Right lobe of liver (tissue), 4 donors: ENCODE results near the gene TUFM.
"Not testable (repeated sequence)": the region's sequence is repeated elsewhere in the genome, so short reads cannot be mapped to it uniquely, and the experiment has no call there.

Experiments used
- POLR2A ChIP-seq: fragments of 450-650 bp; IDR thresholded peaks from one replicate; pipeline ENCODE4 v1.6.1; 2017; ENCODE audit warnings: antibody characterized with exemption, mild to moderate bottlenecking
- TF ChIP-seq, protein P1 (sequence below), 4 donors: fragments of 200-600 bp in 3 of 4; fragments of 450-650 bp in 1 of 4; IDR thresholded peaks; one replicate each; pipeline versions ENCODE4 v1.5.1 to v1.8.0; 2016 to 2022; ENCODE audit warnings: antibody characterized with exemption in 4 of 4, mild to moderate bottlenecking in 2 of 4
- donor health status: DM: no; HTN: no; CAD: no.
- donor health status: DM: no; HTN: no; CAD: no.
- donor health status: DM: no; HTN: yes; CAD: no.

DNA sequence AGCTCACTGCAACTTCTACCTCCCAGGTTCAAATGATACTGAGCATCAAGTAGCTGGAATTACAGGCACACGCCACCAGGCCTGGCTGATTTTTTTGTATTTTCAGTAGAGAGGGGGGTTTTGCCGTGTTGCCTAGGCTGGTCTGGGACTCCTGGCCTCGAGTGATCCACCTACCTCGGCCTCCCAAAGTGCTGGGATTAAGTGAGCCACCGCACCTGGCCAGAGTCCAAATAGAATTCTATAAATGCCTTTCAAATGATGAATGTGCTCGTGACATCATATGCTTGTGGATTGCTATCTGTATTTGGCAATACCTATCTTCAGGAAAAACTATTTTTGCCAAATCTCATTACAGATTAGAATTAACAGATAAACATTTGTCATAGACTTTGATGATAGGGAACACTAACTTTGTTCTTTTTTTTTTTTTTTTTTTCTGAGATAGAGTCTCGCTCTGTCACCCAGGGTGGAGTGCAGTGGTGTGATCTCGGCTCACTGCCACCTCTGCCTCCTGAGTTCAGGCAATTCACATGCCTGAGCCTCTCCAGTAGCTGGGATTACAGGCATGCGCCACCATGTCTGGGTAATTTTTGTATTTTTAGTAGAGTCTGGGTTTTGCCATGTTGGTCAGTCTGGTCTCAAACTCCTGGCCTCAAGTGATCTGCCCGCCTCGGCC is 38.6 kb downstream of the TUFM start:
- TF ChIP-seq, protein P1, sequence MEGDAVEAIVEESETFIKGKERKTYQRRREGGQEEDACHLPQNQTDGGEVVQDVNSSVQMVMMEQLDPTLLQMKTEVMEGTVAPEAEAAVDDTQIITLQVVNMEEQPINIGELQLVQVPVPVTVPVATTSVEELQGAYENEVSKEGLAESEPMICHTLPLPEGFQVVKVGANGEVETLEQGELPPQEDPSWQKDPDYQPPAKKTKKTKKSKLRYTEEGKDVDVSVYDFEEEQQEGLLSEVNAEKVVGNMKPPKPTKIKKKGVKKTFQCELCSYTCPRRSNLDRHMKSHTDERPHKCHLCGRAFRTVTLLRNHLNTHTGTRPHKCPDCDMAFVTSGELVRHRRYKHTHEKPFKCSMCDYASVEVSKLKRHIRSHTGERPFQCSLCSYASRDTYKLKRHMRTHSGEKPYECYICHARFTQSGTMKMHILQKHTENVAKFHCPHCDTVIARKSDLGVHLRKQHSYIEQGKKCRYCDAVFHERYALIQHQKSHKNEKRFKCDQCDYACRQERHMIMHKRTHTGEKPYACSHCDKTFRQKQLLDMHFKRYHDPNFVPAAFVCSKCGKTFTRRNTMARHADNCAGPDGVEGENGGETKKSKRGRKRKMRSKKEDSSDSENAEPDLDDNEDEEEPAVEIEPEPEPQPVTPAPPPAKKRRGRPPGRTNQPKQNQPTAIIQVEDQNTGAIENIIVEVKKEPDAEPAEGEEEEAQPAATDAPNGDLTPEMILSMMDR (IDR thresholded peaks at IDR 0.05) = not testable (repeated sequence)
- not testable (repeated sequence) for TF ChIP-seq POLR2A
